Measurements from ENCODE around the gene ZDHHC7. TPM values are rescaled to one million over a fixed set of nuclear protein-coding genes. Genes with fewer than 3 reads are reported as not detected.

ZDHHC7 gene
- total RNA-seq, 3 donors from 2014 or later (not counting 1 experiment from before 2014, with no cell fraction given) = 37.9 to 64.9 (median 45.2) TPM

- no peaks in the 10 kb centered on the region for H3K4me1 Mint-ChIP-seq
- Histone ChIP-seq H3K27me3 (ENCODE audit: control insufficient read depth, insufficient read depth, low read length) (no peaks in the 10 kb centered on the region), H3K9me3 (ENCODE audit: control insufficient read depth, insufficient read depth, low read length) (no peaks in the 10 kb centered on the region), H3K27ac (ENCODE audit: low read length) (no peak overlapping the region), H3K4me1 (ENCODE audit: control insufficient read depth, insufficient read depth, low read length) (peaks cover 3% of the 10 kb centered on the region), H3K4me3 (ENCODE audit: low read length) (no peak overlapping the region), H3K36me3 (ENCODE audit: control insufficient read depth, insufficient read depth, low read length) (no peaks in the 10 kb centered on the region)
- no peak for TF ChIP-seq CTCF (IDR thresholded peaks at IDR 0.05)
- WGBS (ENCODE audit: insufficient coverage) = 90% methylated on average over 6 of the region's 6 CpGs
- no peaks in the 10 kb centered on the region for H3K9me3 Mint-ChIP-seq
- ATAC-seq (no peak), DNase-seq (no peak)
- H3K36me3 Mint-ChIP-seq = no peaks in the 10 kb centered on the region
- intact Hi-C loops (cut with micrococcal nuclease) = no loop called here
- no peak overlapping the region for H3K27ac Mint-ChIP-seq
- H3K4me3 Mint-ChIP-seq = no peak overlapping the region
- H3K27me3 Mint-ChIP-seq (ENCODE audit: low read depth in 2 of 2) = peaks cover 0 to 4% of the 10 kb centered on the region in 2 donors
Measured at GRCh38 chr16:84955427-84955826, 55.9 kb downstream of the ZDHHC7 start.

DNA sequence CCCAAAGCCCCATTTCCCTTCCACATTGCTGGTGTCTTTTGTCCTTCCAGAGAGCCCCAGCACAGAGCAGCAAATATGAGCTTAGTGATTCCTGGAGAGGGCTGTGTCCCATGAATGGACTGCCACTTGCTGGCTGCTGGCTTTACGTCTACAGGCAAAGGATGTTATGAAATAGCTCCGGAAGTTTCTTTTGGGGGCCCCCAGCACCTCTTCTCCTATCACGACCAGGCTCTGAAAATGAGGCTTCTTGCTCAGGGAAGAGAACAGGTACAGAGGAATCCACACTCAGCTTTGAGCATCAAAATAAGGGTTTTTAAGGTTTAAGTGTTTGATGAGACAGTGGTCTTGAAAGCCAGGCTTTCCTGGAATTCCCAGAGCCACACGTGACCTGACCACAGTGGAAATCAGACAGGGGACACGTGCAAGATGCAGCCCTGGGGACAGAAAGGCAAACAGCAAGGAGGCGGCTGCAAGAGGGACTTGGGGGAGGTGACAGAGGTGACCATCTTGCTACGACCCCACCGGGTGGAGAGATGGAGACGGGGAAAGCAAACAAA, 58.1 kb downstream of the ZDHHC7 start:
- no peak overlapping the region for H3K4me3 Mint-ChIP-seq

GRCh38 chr16:84952335-84953189, 58.8 kb downstream of the ZDHHC7 start:
- WGBS (ENCODE audit: insufficient coverage) = 65% methylated on average over 12 of the region's 12 CpGs

More for the DNA sequence above, 58.1 kb downstream of the ZDHHC7 start:
- Histone ChIP-seq H3K36me3 (ENCODE audit: control insufficient read depth, insufficient read depth, low read length) (no peaks in the 10 kb centered on the region), H3K9me3 (ENCODE audit: control insufficient read depth, insufficient read depth, low read length) (no peaks in the 10 kb centered on the region), H3K27me3 (ENCODE audit: control insufficient read depth, insufficient read depth, low read length) (no peaks in the 10 kb centered on the region), H3K27ac (ENCODE audit: low read length) (no peak overlapping the region), H3K4me1 (ENCODE audit: control insufficient read depth, insufficient read depth, low read length) (peaks cover 7% of the 10 kb centered on the region), H3K4me3 (ENCODE audit: low read length) (no peak overlapping the region)
- Mint-ChIP-seq H3K9me3 (no peaks in the 10 kb centered on the region), H3K36me3 (no peaks in the 10 kb centered on the region), H3K27me3 (ENCODE audit: low read depth in 2 of 2) (peaks cover 0 to 7% of the 10 kb centered on the region in 2 donors), H3K27ac (no peak overlapping the region), H3K4me1 (peaks cover 0 to 3% of the 10 kb centered on the region in 2 donors)
- no peak for TF ChIP-seq CTCF (IDR thresholded peaks at IDR 0.05)
- intact Hi-C loops (cut with micrococcal nuclease) = no loop called here
- WGBS (ENCODE audit: insufficient coverage) = 62% methylated on average over 9 of the region's 9 CpGs
- DNase-seq = no peak
- ATAC-seq = no peak

More at GRCh38 chr16:84952335-84953189, 58.8 kb downstream of the ZDHHC7 start:
- H3K27ac ChIP-seq (ENCODE audit: low read length) = no peak overlapping the region
- Mint-ChIP-seq H3K27ac (no peak overlapping the region), H3K4me3 (no peak overlapping the region), H3K36me3 (no peaks in the 10 kb centered on the region), H3K27me3 (ENCODE audit: low read depth in 2 of 2) (peaks cover 0 to 7% of the 10 kb centered on the region in 2 donors), H3K9me3 (no peaks in the 10 kb centered on the region), H3K4me1 (peaks cover 0 to 3% of the 10 kb centered on the region in 2 donors)
- ATAC-seq = peak; percentile 83 to 95 (median 91)
- no peaks in the 10 kb centered on the region for H3K36me3 ChIP-seq (ENCODE audit: control insufficient read depth, insufficient read depth, low read length)
- peak; percentile 56 to 89 for DNase-seq
- H3K4me1 ChIP-seq (ENCODE audit: control insufficient read depth, insufficient read depth, low read length) = peaks cover 7% of the 10 kb centered on the region
- no peaks in the 10 kb centered on the region for H3K9me3 ChIP-seq (ENCODE audit: control insufficient read depth, insufficient read depth, low read length)
- intact Hi-C loops (cut with micrococcal nuclease) = loop anchor here (1.0 kb wide), 2 partner anchors 27 to 198 kb away; no protein-coding TSS in a partner anchor
- no peak overlapping the region for H3K4me3 ChIP-seq (ENCODE audit: low read length)
- H3K27me3 ChIP-seq (ENCODE audit: control insufficient read depth, insufficient read depth, low read length) = no peaks in the 10 kb centered on the region
- TF ChIP-seq CTCF (IDR thresholded peaks at IDR 0.05) = peak; percentile 82
